DOHH2 (cell line): ENCODE measurements around the gene DCLRE1C.
A peak's percentile ranks its signal among the peaks of the same experiment; 100 is the strongest.

Experiments used
- H3F3A ChIP-seq: fragments of 200-600 bp; sonication (generic), shearing (Covaris generic); 2 replicates; pipeline ENCODE4 v1.6.0; 2016; ENCODE audit warnings: antibody characterized with exemption, mild to moderate bottlenecking; ENCODE audit not compliant: control insufficient read depth, insufficient read depth
- H3K27ac ChIP-seq: fragments of 200-600 bp; sonication (generic); 2 replicates; pipeline ENCODE4 v1.5.1; 2014; ENCODE audit warnings: low read depth, mild to moderate bottlenecking, low read length, moderate library complexity
- H3K27me3 ChIP-seq: fragments of 200-600 bp; sonication (generic); 2 replicates; pipeline ENCODE4 v1.6.1; 2014; ENCODE audit warnings: mild to moderate bottlenecking, low read length, mixed read lengths; ENCODE audit not compliant: control insufficient read depth
- H3K36me3 ChIP-seq: fragments of 200-600 bp; sonication (generic); 2 replicates; pipeline ENCODE4 v1.6.1; 2014; ENCODE audit warnings: mild to moderate bottlenecking, low read length, moderate library complexity, mixed read lengths; ENCODE audit not compliant: control insufficient read depth
- H3K4me1 ChIP-seq: fragments of 200-600 bp; sonication (generic); 2 replicates; pipeline ENCODE4 v1.6.1; 2014; ENCODE audit warnings: mild to moderate bottlenecking, low read length, mixed read lengths; ENCODE audit not compliant: control insufficient read depth
- H3K4me2 ChIP-seq: fragments of 200-600 bp; sonication (generic); 2 replicates; pipeline ENCODE4 v1.6.0; 2014; ENCODE audit warnings: mild to moderate bottlenecking, low read length, moderate library complexity
- H3K4me3 ChIP-seq: fragments of 200-600 bp; sonication (generic); 2 replicates; pipeline ENCODE4 v1.5.1; 2014; ENCODE audit warnings: mild to moderate bottlenecking, low read length, mixed read lengths
- H3K79me2 ChIP-seq: fragments of 200-600 bp; sonication (generic); 2 replicates; pipeline ENCODE4 v1.6.1; 2014; ENCODE audit warnings: mild to moderate bottlenecking, low read length, mixed read lengths; ENCODE audit not compliant: control insufficient read depth
- H3K9me2 ChIP-seq: fragments of 200-600 bp; sonication (generic); replicated peaks from 2 replicates; pipeline ENCODE4 v1.6.1; 2014; ENCODE audit warnings: mild to moderate bottlenecking, low read length, mixed read lengths; ENCODE audit not compliant: control insufficient read depth
- H3K9me3 ChIP-seq: fragments of 200-600 bp; sonication (generic); 2 replicates; pipeline ENCODE4 v1.6.1; 2014; ENCODE audit warnings: antibody characterized with exemption, low read length, mixed read lengths; ENCODE audit not compliant: control insufficient read depth, insufficient read depth
- H4K20me1 ChIP-seq: fragments of 200-600 bp; sonication (generic); 2 replicates; pipeline ENCODE4 v1.6.0; 2014; ENCODE audit warnings: low read depth, mild to moderate bottlenecking, antibody characterized with exemption, low read length, moderate library complexity; ENCODE audit not compliant: control insufficient read depth, insufficient read depth
- CTCF ChIP-seq: fragments of 200-600 bp; sonication (generic); IDR thresholded peaks from one replicate; pipeline ENCODE4 v1.5.1; 2014; ENCODE audit warnings: antibody characterized with exemption, mild to moderate bottlenecking, low read depth, low read length; ENCODE audit not compliant: poor library complexity, severe bottlenecking
- EZH2phosphoT487 ChIP-seq: fragments of 200-600 bp; sonication (generic); IDR thresholded peaks from 2 replicates; pipeline ENCODE4 v1.6.1; 2017; ENCODE audit warnings: borderline replicate concordance, mild to moderate bottlenecking, antibody characterized with exemption, low read length, moderate library complexity, mixed read lengths

Gene DCLRE1C

DNA sequence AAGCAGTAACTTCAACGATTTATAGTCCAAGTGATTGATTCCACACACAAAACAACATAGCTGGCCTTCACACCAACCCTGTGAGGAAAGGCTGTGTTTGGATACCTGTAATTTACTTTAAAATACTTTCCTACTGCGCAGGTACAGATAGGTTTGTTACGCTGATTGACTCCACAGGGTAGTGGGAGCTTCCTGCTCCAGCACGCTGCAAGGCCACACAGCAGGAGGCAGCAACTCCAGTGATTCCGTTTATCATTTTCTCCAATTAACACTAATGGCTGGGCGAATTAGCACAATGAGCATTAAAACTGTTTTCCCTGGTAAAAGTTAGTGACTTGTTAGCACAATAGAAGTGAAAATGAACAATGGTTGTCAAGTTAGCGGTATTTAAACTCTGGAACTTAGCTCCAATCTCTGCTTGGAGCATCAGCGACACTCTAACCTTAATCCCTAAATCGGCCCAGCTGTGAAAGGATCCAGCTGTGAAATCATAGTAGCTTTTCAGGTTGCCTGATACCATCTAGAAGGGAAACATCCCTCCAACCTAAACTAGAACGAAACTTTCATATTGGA lies 959 bp downstream of the DCLRE1C start:
- peak overlapping the region; percentile 95 for H3K27ac ChIP-seq
- peak overlapping the region; percentile 85 for H3K4me3 ChIP-seq
- H3K79me2 ChIP-seq, result peaks cover 59% of the 10 kb centered on the region
- H3K4me2 ChIP-seq, result peak overlapping the region; percentile 70
- H4K20me1 ChIP-seq, result peaks cover 16% of the 10 kb centered on the region
- peaks cover 36% of the 10 kb centered on the region for H3K4me1 ChIP-seq
- H3K27me3 ChIP-seq, result no peaks in the 10 kb centered on the region
- TF ChIP-seq CTCF (peak; percentile 25), EZH2phosphoT487 (no peak)
- no peaks in the 10 kb centered on the region for H3K9me3 ChIP-seq
- H3K9me2 ChIP-seq, result no peaks in the 10 kb centered on the region
- H3F3A ChIP-seq, result peaks cover 26% of the 10 kb centered on the region
- peaks cover 57% of the 10 kb centered on the region for H3K36me3 ChIP-seq

DNA sequence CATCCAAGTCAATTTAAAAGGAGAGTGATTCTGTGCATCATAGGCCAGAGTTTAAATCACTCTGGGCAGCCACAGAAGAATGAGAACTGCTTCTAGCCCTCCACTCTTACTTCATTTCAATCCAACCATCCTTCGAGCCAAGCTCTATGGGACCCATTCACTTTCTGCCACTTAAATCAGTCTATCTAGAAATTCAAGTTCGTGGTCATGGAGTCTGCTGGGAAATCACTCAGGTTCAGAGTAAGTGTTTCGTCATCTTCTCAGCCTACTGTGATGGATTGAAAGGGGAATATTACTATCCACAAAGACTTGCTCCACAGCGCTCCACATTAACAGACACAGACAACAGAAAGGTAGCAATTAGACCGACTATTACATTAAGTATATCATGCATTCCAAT lies 4.6 kb downstream of the DCLRE1C start:
- Histone ChIP-seq H3K27ac (no peak overlapping the region), H3K4me3 (no peak overlapping the region), H3K9me2 (no peaks in the 10 kb centered on the region), H3K36me3 (peaks cover 87% of the 10 kb centered on the region), H3K79me2 (peaks cover 88% of the 10 kb centered on the region), H3F3A (peaks cover 16% of the 10 kb centered on the region), H3K4me2 (peak overlapping the region; percentile 1; the same call in 1 of the 2 replicates), H4K20me1 (peaks cover 20% of the 10 kb centered on the region), H3K9me3 (no peaks in the 10 kb centered on the region), H3K4me1 (peaks cover 24% of the 10 kb centered on the region), H3K27me3 (no peaks in the 10 kb centered on the region)
- no peak for TF ChIP-seq CTCF
- TF ChIP-seq EZH2phosphoT487, result no peak

DNA sequence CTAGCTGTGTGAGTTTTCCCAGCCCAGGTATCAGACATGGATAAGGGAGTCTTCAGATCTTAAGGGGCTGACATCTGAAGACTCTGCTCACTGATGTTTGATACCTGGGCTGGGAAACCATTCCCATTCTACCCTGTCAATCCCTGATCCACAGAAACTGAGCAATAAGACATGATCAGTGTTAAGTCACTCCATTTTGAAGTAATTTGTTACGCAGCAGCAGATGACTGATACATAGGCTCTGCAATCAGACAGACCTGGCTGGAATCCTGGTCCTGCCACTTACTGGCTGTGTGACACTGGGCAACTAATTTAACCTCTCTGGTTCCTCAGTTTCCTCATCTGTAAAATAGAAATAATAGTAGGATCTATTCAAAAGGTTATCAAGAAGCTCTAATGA lies 6.6 kb downstream of the DCLRE1C start:
- no peaks in the 10 kb centered on the region for H3K27me3 ChIP-seq
- no peaks in the 10 kb centered on the region for H3K9me3 ChIP-seq
- peaks cover 92% of the 10 kb centered on the region for H3K36me3 ChIP-seq
- peaks cover 4% of the 10 kb centered on the region for H3F3A ChIP-seq
- no peak overlapping the region for H3K4me2 ChIP-seq
- H3K4me1 ChIP-seq, result peaks cover 21% of the 10 kb centered on the region
- H4K20me1 ChIP-seq, result peaks cover 20% of the 10 kb centered on the region
- H3K27ac ChIP-seq, result no peak overlapping the region
- peaks cover 85% of the 10 kb centered on the region for H3K79me2 ChIP-seq
- H3K4me3 ChIP-seq, result no peak overlapping the region
- H3K9me2 ChIP-seq, result no peaks in the 10 kb centered on the region
- TF ChIP-seq EZH2phosphoT487 (no peak), CTCF (no peak)
